WERI-Rb-1 (cell line): ENCODE results near the gene WFDC9.
"Not testable (repeated sequence)": the region's sequence is repeated elsewhere in the genome, so short reads cannot be mapped to it uniquely, and the experiment has no call there.

ENCODE experiments used
- DNase-seq: peaks from one replicate; pipeline ENCODE4 v3.0.0-alpha.2; 2020
- H3K27ac ChIP-seq: fragments of 250-450 bp; sonication (Bioruptor Pico); 2 replicates; pipeline ENCODE4 v1.5.1; 2020; ENCODE audit warnings: mild to moderate bottlenecking, moderate library complexity
- H3K27me3 ChIP-seq: fragments of 250-450 bp; sonication (Bioruptor Pico); 2 replicates; pipeline ENCODE4 v1.5.1; 2021; ENCODE audit warnings: mild to moderate bottlenecking, low read depth, moderate library complexity; ENCODE audit not compliant: insufficient read depth, severe bottlenecking
- H3K36me3 ChIP-seq: fragments of 250-450 bp; sonication (Bioruptor Pico); 2 replicates; pipeline ENCODE4 v1.5.1; 2020; ENCODE audit warnings: mild to moderate bottlenecking, moderate library complexity
- H3K4me3 ChIP-seq: 2 replicates; pipeline ENCODE4 v1.5.1; 2011; ENCODE audit warnings: low read depth, mild to moderate bottlenecking, control low read depth, low read length
- H3K9me3 ChIP-seq: fragments of 250-450 bp; sonication (Bioruptor Pico); 2 replicates; pipeline ENCODE4 v1.5.1; 2021; ENCODE audit warnings: mild to moderate bottlenecking, moderate library complexity; ENCODE audit not compliant: severe bottlenecking
- TF ChIP-seq, protein P1 (sequence below): IDR thresholded peaks from 2 replicates; pipeline ENCODE4 v1.5.1; 2011; ENCODE audit warnings: low read depth, mild to moderate bottlenecking, control low read depth, inconsistent platforms, low read length

WFDC9 gene

DNA sequence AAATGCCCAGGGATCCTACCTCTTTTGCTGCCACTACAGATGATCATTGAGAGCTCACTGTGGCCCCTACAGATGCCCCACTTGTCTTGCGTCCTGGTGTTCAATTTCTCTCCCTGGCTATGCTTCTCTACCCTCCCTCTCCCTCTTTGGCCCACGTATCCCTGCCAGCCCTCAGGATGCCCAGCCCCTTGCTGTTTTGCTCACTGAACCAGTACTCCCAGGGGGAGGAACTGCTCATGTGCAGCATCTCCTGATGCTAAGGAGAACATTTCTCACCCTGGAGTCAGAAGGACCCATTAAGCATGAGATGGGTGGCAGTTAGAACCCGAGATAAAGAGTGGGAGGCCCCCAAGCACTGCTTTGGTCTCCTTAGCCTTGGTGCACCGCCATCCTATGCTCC, at the start of gene WFDC9:
WFDC9 (minus strand) TSS at position 101 of the 400 bp plus-strand sequence. CDS start 21,103 bp downstream, outside the sequence.
- Histone ChIP-seq H3K27me3 (no peaks in the 10 kb centered on the region), H3K9me3 (no peaks in the 10 kb centered on the region), H3K36me3 (no peaks in the 10 kb centered on the region), H3K4me3 (no peak within 1 kb of the TSS), H3K27ac (no peak within 1 kb of the TSS)
- TF ChIP-seq, protein P1, sequence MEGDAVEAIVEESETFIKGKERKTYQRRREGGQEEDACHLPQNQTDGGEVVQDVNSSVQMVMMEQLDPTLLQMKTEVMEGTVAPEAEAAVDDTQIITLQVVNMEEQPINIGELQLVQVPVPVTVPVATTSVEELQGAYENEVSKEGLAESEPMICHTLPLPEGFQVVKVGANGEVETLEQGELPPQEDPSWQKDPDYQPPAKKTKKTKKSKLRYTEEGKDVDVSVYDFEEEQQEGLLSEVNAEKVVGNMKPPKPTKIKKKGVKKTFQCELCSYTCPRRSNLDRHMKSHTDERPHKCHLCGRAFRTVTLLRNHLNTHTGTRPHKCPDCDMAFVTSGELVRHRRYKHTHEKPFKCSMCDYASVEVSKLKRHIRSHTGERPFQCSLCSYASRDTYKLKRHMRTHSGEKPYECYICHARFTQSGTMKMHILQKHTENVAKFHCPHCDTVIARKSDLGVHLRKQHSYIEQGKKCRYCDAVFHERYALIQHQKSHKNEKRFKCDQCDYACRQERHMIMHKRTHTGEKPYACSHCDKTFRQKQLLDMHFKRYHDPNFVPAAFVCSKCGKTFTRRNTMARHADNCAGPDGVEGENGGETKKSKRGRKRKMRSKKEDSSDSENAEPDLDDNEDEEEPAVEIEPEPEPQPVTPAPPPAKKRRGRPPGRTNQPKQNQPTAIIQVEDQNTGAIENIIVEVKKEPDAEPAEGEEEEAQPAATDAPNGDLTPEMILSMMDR = no peak
- DNase-seq = no peak

DNA sequence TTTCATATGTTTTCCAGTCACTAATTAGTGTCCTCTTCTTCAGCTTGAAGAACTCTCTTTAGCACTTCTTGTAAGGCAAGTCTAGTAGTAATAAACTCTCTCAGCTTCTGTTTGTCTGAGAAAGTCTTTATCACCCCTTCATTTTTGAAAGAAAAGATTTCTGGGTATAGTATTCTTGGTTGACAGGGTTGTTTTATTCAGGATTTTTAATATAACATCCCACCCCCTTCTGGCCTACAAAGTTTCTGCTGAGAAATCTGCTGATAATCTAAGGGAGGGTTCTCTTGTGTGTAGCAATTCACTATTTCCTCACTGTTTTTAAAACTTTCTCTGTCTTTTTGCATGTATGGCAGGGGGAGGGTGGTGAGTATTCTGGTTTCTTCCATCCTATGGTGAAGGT, 48.6 kb upstream of the WFDC9 start:
- DNase-seq = no peak
- H3K27me3 ChIP-seq = no peaks in the 10 kb centered on the region
- TF ChIP-seq, protein P1 = no peak
- H3K4me3 ChIP-seq = no peak overlapping the region
- no peak overlapping the region for H3K27ac ChIP-seq
- H3K9me3 ChIP-seq = peaks cover 13% of the 10 kb centered on the region
- no peaks in the 10 kb centered on the region for H3K36me3 ChIP-seq

DNA sequence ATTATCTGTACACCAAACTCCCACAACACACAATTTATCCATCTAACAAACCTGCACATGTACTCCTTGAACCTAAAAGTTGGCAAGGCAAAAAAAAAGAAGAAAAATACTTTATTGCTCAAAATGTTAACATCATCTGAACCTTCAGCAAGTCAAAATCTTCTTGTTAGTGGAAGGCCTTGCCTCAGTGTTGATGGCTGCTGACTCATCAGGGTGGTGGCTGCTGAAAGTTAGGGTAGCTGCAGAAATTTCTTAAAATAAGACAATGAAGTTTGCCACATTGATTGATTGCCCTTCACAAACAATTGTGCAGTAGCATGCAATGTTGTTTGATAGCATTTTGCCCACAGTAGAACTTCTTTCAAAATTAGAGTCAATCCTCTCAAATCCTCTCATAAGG, 41.7 kb upstream of the WFDC9 start:
- Histone ChIP-seq H3K27me3 (no peaks in the 10 kb centered on the region), H3K36me3 (no peaks in the 10 kb centered on the region), H3K9me3 (peaks cover 2% of the 10 kb centered on the region), H3K27ac (no peak overlapping the region), H3K4me3 (no peak overlapping the region)
- DNase-seq = no peak
- TF ChIP-seq, protein P1 = no peak

DNA sequence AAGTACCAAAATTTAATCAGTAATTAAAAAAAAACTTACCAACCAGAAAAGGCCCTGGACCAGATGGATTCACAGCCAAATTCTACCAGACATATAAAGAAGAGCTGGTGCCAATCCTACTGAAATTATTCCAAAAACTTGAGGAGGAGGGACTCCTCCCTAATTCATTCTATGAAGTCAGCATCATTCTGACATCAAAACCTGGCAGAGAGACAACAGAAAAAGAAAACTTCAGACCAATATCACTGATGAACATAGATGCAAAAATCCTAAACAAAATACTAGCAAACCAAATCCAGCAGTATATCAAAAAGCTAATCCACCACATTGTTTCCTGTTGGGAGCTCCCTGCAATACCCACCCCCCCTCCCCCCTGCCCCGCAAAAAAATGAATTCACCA, 39.1 kb upstream of the WFDC9 start, which contains the start of gene WFDC11:
WFDC11 (minus strand) TSS at position 101 of the 400 bp plus-strand sequence. CDS start 19,639 bp downstream, outside the sequence.
- TF ChIP-seq, protein P1 = no peak
- peaks cover 2% of the 10 kb centered on the region for H3K9me3 ChIP-seq

DNA sequence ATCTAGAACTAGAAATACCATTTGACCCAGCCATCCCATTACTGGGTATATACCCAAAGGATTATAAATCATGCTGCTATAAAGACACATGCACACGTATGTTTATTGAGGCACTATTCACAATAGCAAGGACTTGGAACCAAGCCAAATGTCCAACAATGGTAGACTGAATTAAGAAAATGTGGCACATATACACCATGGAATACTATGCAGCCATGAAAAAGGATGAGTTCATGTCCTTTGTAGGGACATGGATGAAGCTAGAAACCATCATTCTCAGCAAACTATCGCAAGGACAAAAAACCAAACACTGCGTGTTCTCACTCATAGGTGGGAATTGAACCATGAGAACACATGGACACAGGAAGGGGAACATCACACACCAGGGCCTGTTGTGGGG, 26.0 kb upstream of the WFDC9 start:
- not testable (repeated sequence) for H3K27me3 ChIP-seq, H3K4me3 ChIP-seq, H3K9me3 ChIP-seq, H3K27ac ChIP-seq, H3K36me3 ChIP-seq, DNase-seq

More for the DNA sequence above, 39.1 kb upstream of the WFDC9 start, which contains the start of gene WFDC11:
- no peak within 1 kb of the TSS for H3K27ac ChIP-seq
- no peaks in the 10 kb centered on the region for H3K27me3 ChIP-seq
- no peak for DNase-seq
- H3K36me3 ChIP-seq = no peaks in the 10 kb centered on the region
- no peak within 1 kb of the TSS for H3K4me3 ChIP-seq

DNA sequence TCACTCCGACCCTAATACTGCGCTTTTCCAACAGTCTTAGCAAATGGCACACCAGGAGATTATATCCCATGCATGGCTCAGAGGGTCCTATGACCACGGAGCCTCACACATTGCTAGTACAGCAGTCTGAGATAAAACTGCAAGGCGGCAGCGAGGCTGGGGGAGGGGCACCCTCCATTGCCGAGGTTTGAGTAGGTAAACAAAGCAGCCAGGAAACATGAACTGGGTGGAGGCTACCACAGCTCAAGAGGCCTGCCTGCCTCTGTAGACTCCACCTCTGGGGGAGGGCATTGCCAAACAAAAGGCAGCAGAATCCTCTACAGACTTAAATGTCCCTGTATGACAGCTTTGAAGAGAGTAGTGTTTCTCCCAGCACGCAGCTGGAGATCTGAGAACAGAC, 20.6 kb upstream of the WFDC9 start:
- not testable (repeated sequence) for H3K9me3 ChIP-seq, H3K27me3 ChIP-seq, H3K4me3 ChIP-seq, H3K36me3 ChIP-seq, DNase-seq, H3K27ac ChIP-seq

DNA sequence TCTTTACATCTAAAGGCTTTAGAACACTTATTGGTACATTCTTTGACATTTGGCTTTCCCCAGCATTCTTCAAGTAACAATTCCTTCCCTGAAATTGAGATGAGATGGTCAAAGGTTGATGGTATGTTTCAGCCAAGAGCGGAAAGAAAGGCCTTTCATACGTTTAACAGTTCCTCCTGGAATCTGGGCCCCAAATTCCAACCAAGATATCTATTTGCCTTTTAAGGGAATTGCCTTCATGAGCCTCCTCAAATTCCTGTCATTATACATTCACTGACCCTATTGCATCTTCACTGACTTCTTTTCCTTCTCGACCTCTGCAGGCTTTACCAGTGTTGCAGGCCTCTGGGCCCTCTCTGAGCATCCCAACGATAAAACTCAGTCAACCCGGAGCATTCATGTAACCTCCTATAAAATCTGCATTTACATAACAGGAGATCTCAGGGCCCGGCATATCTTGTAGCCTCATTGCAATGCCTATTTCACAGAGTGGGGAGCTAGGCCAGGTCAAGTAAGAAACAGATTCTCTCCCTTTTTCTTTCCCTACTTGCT, 18.3 kb upstream of the WFDC9 start:
- Histone ChIP-seq H3K27ac (no peak overlapping the region), H3K27me3 (no peaks in the 10 kb centered on the region), H3K36me3 (no peaks in the 10 kb centered on the region), H3K4me3 (no peak overlapping the region), H3K9me3 (no peaks in the 10 kb centered on the region)
- TF ChIP-seq, protein P1 = no peak
- no peak for DNase-seq
